Stomach (tissue), 9 donors: ENCODE results near the gene UBE4B. TPM values are rescaled to one million over a fixed set of nuclear protein-coding genes. Genes with fewer than 3 reads are reported as not detected.

ENCODE experiments used
- DNase-seq, 2 donors: peaks; one replicate each; pipeline versions ENCODE4 v3.0.0 to v3.0.0-alpha.2; 2013 to 2019
- H3K27ac ChIP-seq, 5 donors: fragments of 200-600 bp in 4 of 5; sonication (generic) in 4 of 5; one replicate each; pipeline ENCODE4 v1.5.1; 2013 to 2019; ENCODE audit warnings: mild to moderate bottlenecking in 1 of 5, moderate library complexity in 1 of 5
- H3K27me3 ChIP-seq, 3 donors: fragments of 200-600 bp; sonication (generic); one replicate each; pipeline ENCODE4 v1.5.1; 2017 to 2019; ENCODE audit warnings: mixed run types in 1 of 3
- H3K36me3 ChIP-seq, 4 donors: fragments of 200-600 bp; sonication (generic); 1 replicate in 3 of 4; 2 replicates in 1 of 4; pipeline ENCODE4 v1.5.1; 2016 to 2019
- H3K4me1 ChIP-seq, 4 donors: fragments of 200-600 bp; sonication (generic); one replicate each; pipeline ENCODE4 v1.5.1; 2016 to 2019
- H3K4me3 ChIP-seq, 4 donors: fragments of 200-600 bp; sonication (generic) in 3 of 4; one replicate each; pipeline ENCODE4 v1.5.1; 2016 to 2019; ENCODE audit warnings: mild to moderate bottlenecking in 1 of 4
- H3K9me3 ChIP-seq, 4 donors: fragments of 200-600 bp; sonication (generic); one replicate each; pipeline ENCODE4 v1.5.1; 2016 to 2019
- CTCF ChIP-seq, 7 experiments: fragments of 450-650 bp in 4 of 7; fragments of 200-600 bp in 3 of 7; sonication (generic) in 3 of 7; IDR thresholded peaks; one replicate each; pipeline ENCODE4 v1.5.1; 2016 to 2019; ENCODE audit warnings: antibody characterized with exemption in 7 of 7, control low read depth in 2 of 7, mild to moderate bottlenecking in 1 of 7
- EP300 ChIP-seq: sonication (generic); formaldehyde crosslinking; IDR thresholded peaks from one replicate; pipeline ENCODE4 v1.6.1; 2017; ENCODE audit warnings: antibody characterized with exemption
- POLR2A ChIP-seq, 4 donors: fragments of 450-650 bp; IDR thresholded peaks; one replicate each; pipeline ENCODE4 v1.6.1; 2016; ENCODE audit warnings: antibody characterized with exemption in 4 of 4, control low read depth in 2 of 4, mild to moderate bottlenecking in 1 of 4, moderate library complexity in 1 of 4
- POLR2AphosphoS5 ChIP-seq, 3 donors: sonication (generic); formaldehyde crosslinking; IDR thresholded peaks; one replicate each; pipeline ENCODE4 v1.6.1; 2016; ENCODE audit warnings: antibody characterized with exemption in 3 of 3
- WGBS, 5 donors: extraction: QIAGEN DNeasy Blood & Tissue Kit in 3 of 5; methylation state at CpG; one replicate each; pipeline versions ENCODE4 v1.1.5 to v1.1.7; 2013 to 2018; 5-methylcytosine and 5-hydroxymethylcytosine counted together
- intact Hi-C: fragments of 100-400 bp; cut with DNase I; formaldehyde crosslinking; loops from one replicate; pipeline ENCODE4 v1.15.1; 2023; ENCODE audit warnings: low total_unique reads
- polyA plus RNA-seq, 3 donors: library from polyadenylated mRNA; stranded (reverse); fragments of 200-250 nt; gene quantifications; one replicate each; pipeline ENCODE4 v1.2.3, GENCODE V29; 2013
- total RNA-seq, 5 donors: library from RNA; depleted of rRNA; stranded (reverse); fragments of >200 nt; gene quantifications; one replicate each; pipeline versions ENCODE4 v1.1.0 to v1.2.3, GENCODE V29; 2014 to 2016
- donor health status: healthy with polysubstance abuse.
- donor health status: Bipolar disorder and iron deficiency.
- donor health status: healthy.

The UBE4B gene
- total and polyA plus RNA-seq, 8 donors: 13.3 to 82.9 (median 39.5) TPM

GRCh38 chr1:10031461-10031860 is 1.3 kb upstream of the UBE4B start:
- peaks cover 0 to 2% (median 1%) of the 10 kb centered on the region in 4 donors for H3K36me3 ChIP-seq
- no peak overlapping the region for H3K4me3 ChIP-seq
- WGBS, 5 donors: 92 to 100% (median 97%) methylated on average over 3 of the region's 3 CpGs
- intact Hi-C loops: loop anchor here (10.0 kb wide), 2 partner anchors 87 to 157 kb away; partner anchors contain the start of genes LZIC and NMNAT1
- DNase-seq: no peak
- H3K4me1 ChIP-seq: peaks cover 12 to 40% (median 24%) of the 10 kb centered on the region in 4 donors
- no peak overlapping the region for H3K27ac ChIP-seq
- TF ChIP-seq CTCF (IDR thresholded peaks at IDR 0.05) (no peak), EP300 (no peak), POLR2A (IDR thresholded peaks at IDR 0.05) (no peak), POLR2AphosphoS5 (IDR thresholded peaks at IDR 0.05) (no peak)
- no peaks in the 10 kb centered on the region for H3K27me3 ChIP-seq
- no peaks in the 10 kb centered on the region for H3K9me3 ChIP-seq

- peak overlapping the region; percentile 84 to 94 (median 86) for H3K4me3 ChIP-seq
- no peaks in the 10 kb centered on the region for H3K27me3 ChIP-seq
- no peaks in the 10 kb centered on the region for H3K9me3 ChIP-seq
- H3K4me1 ChIP-seq: peaks cover 12 to 55% (median 30%) of the 10 kb centered on the region in 4 donors
- DNase-seq: peak in 1 of 2 donors; percentile 62
- peaks cover 10 to 22% (median 19%) of the 10 kb centered on the region in 4 donors for H3K36me3 ChIP-seq
- TF ChIP-seq POLR2A (IDR thresholded peaks at IDR 0.05) (no peak), CTCF (IDR thresholded peaks at IDR 0.05) (no peak), EP300 (no peak), POLR2AphosphoS5 (IDR thresholded peaks at IDR 0.05) (no peak)
- H3K27ac ChIP-seq: peak overlapping the region; percentile 91 to 97 (median 94)
- WGBS, 5 donors: 0 to 2% (median 0%) methylated on average over 19 of the region's 19 CpGs
- intact Hi-C loops: loop anchor here (10.0 kb wide), 2 partner anchors 89 to 159 kb away; partner anchors contain the start of genes LZIC and NMNAT1
Measured at GRCh38 chr1:10033359-10033845, 644 bp downstream of the UBE4B start.

- 91 to 97% (median 94%) methylated on average over 4 of the region's 4 CpGs for WGBS, 5 donors
Measured at GRCh38 chr1:10042746-10043145, 10.0 kb downstream of the UBE4B start.

More at GRCh38 chr1:10042746-10043145, 10.0 kb downstream of the UBE4B start:
- intact Hi-C loops: no loop called here
- Histone ChIP-seq H3K9me3 (no peaks in the 10 kb centered on the region), H3K27me3 (no peaks in the 10 kb centered on the region), H3K4me1 (peaks cover 17 to 53% (median 25%) of the 10 kb centered on the region in 4 donors), H3K36me3 (peaks cover 6 to 52% (median 49%) of the 10 kb centered on the region in 4 donors), H3K4me3 (no peak overlapping the region), H3K27ac (no peak overlapping the region)
- no peak for DNase-seq
- TF ChIP-seq CTCF (IDR thresholded peaks at IDR 0.05) (no peak), EP300 (no peak), POLR2AphosphoS5 (IDR thresholded peaks at IDR 0.05) (no peak), POLR2A (IDR thresholded peaks at IDR 0.05) (no peak)
